Endothelial cell of umbilical vein (primary cell): ENCODE data around the gene UGT1A5. TPM values are rescaled to one million over a fixed set of nuclear protein-coding genes. Genes with fewer than 3 reads are reported as not detected.

Experiments used
- BruUV-seq: library from RNA; stranded (reverse); fragments of 400-500 nt; replicated peaks from 2 replicates; lab custom pipeline; 2021; lab: Mats Ljungman, UMichigan
- CTCF ChIA-PET: fragments of 300-600, 350-600 bp; sonication (Branson Sonifier 250); formaldehyde crosslinking; loops from one replicate; lab custom pipeline; 2021; ENCODE audit warnings: antibody characterized with exemption, inconsistent platforms; lab: Charles Lee
- POLR2A ChIA-PET: fragments of 300-600, 350-600 bp; sonication (Branson Sonifier 250); formaldehyde crosslinking; loops from one replicate; lab custom pipeline; 2021; ENCODE audit warnings: antibody characterized with exemption, inconsistent platforms; lab: Charles Lee
- DNase-seq: peaks from one replicate; pipeline ENCODE4 v3.0.0-alpha.2; 2011; ENCODE audit warnings: low read depth, low spot score
- FAIRE-seq: peaks from 2 replicates; lab custom pipeline; 2011; peaks lifted over from hg19 to GRCh38; lab: Jason Lieb, UNC
- H2AFZ ChIP-seq: 2 replicates; pipeline ENCODE4 v1.6.0; 2012; ENCODE audit warnings: low read depth, low read length, control low read depth, inconsistent platforms
- H3K27ac ChIP-seq: 2 replicates; pipeline ENCODE4 v1.5.1; 2011; ENCODE audit warnings: low read depth, mild to moderate bottlenecking, control low read depth, low read length, moderate library complexity; ENCODE audit not compliant: insufficient read depth
- H3K27me3 ChIP-seq, 2 experiments: 2 replicates each; pipeline versions ENCODE4 v1.6.0 to v1.6.1; 2011; ENCODE audit warnings: low read length in 2 of 2, mixed read lengths in 1 of 2; ENCODE audit not compliant: control insufficient read depth in 2 of 2, insufficient read depth in 2 of 2
- H3K36me3 ChIP-seq, 2 experiments: 2 replicates in 1 of 2; 3 replicates in 1 of 2; pipeline ENCODE4 v1.5.1; 2011; ENCODE audit warnings: low read length in 2 of 2, mild to moderate bottlenecking in 1 of 2, moderate library complexity in 1 of 2; ENCODE audit not compliant: control insufficient read depth in 2 of 2, insufficient read depth in 2 of 2; ENCODE audit errors: extremely low read depth in 1 of 2
- H3K4me1 ChIP-seq: 3 replicates; pipeline ENCODE4 v1.5.1; 2011; ENCODE audit warnings: mild to moderate bottlenecking, low read length; ENCODE audit not compliant: control insufficient read depth, insufficient read depth; ENCODE audit errors: extremely low read depth
- H3K4me2 ChIP-seq: 2 replicates; pipeline ENCODE4 v1.6.1; 2011; ENCODE audit warnings: low read length, control low read depth, mixed read lengths; ENCODE audit not compliant: insufficient read depth
- H3K4me3 ChIP-seq, 3 experiments: fragments of 200-600 bp in 1 of 3; sonication (generic), shearing (Covaris generic) in 1 of 3; replicated peaks in 1 of 3; 2 replicates each; pipeline ENCODE4 v1.5.1; 2011 to 2016; ENCODE audit warnings: control low read depth in 3 of 3, low read length in 3 of 3, mild to moderate bottlenecking in 2 of 3, inconsistent platforms in 1 of 3, low read depth in 1 of 3, moderate library complexity in 1 of 3; ENCODE audit not compliant: insufficient read depth in 1 of 3
- H3K79me2 ChIP-seq: 2 replicates; pipeline ENCODE4 v1.6.0; 2012; ENCODE audit warnings: low read length, inconsistent platforms; ENCODE audit not compliant: control insufficient read depth, insufficient read depth
- H3K9ac ChIP-seq: replicated peaks from 2 replicates; pipeline ENCODE3; 2011; ENCODE audit warnings: low read length, control low read depth; ENCODE audit not compliant: insufficient read depth; ENCODE audit errors: extremely low read depth
- H3K9me1 ChIP-seq: replicated peaks from 3 replicates; pipeline ENCODE4 v1.6.0; 2011; ENCODE audit warnings: mild to moderate bottlenecking, low read length; ENCODE audit not compliant: control insufficient read depth, insufficient read depth; ENCODE audit errors: extremely low read depth
- H3K9me3 ChIP-seq: replicated peaks from 2 replicates; pipeline ENCODE4 v1.5.1; 2012; ENCODE audit warnings: low read length, inconsistent platforms; ENCODE audit not compliant: control insufficient read depth, insufficient read depth
- H4K20me1 ChIP-seq: replicated peaks from 2 replicates; pipeline ENCODE3; 2011; ENCODE audit warnings: mild to moderate bottlenecking, low read length; ENCODE audit not compliant: control insufficient read depth, insufficient read depth; ENCODE audit errors: extremely low read depth
- CTCF ChIP-seq, 2 donors: IDR thresholded peaks; 1 replicate in 1 of 2; 2 replicates in 1 of 2; pipeline ENCODE4 v1.5.1; 2011; ENCODE audit warnings: low read length in 2 of 2, mild to moderate bottlenecking in 2 of 2, moderate library complexity in 2 of 2, control low read depth in 1 of 2, inconsistent platforms in 1 of 2, low read depth in 1 of 2; ENCODE audit not compliant: insufficient read depth in 1 of 2; ENCODE audit errors: extremely low read depth in 1 of 2
- EZH2 ChIP-seq: IDR thresholded peaks from 2 replicates; pipeline ENCODE4 v1.6.1; 2012; ENCODE audit warnings: borderline replicate concordance, low read depth, mild to moderate bottlenecking, moderate library complexity, low read length, inconsistent platforms; ENCODE audit not compliant: severe bottlenecking
- FOS ChIP-seq: IDR thresholded peaks from 2 replicates; pipeline ENCODE4 v1.6.1; 2011; ENCODE audit warnings: mild to moderate bottlenecking, low read length, moderate library complexity, borderline replicate concordance; ENCODE audit not compliant: insufficient read depth
- GATA2 ChIP-seq: IDR thresholded peaks from 2 replicates; pipeline ENCODE4 v1.7.0; 2011; ENCODE audit warnings: low read depth, mild to moderate bottlenecking, moderate library complexity, mixed read lengths, low read length; ENCODE audit not compliant: insufficient read length, insufficient read depth
- JUN ChIP-seq: IDR thresholded peaks from 2 replicates; pipeline ENCODE4 v1.6.1; 2011; ENCODE audit warnings: borderline replicate concordance, low read depth; ENCODE audit not compliant: insufficient read length, insufficient read depth
- MAX ChIP-seq: IDR thresholded peaks from 2 replicates; pipeline ENCODE4 v1.6.1; 2011; ENCODE audit not compliant: insufficient read depth, insufficient read length
- MYC ChIP-seq: IDR thresholded peaks from one replicate; pipeline ENCODE4 v1.6.1; 2011; ENCODE audit warnings: mild to moderate bottlenecking, low read depth, low read length
- POLR2A ChIP-seq: IDR thresholded peaks from 2 replicates; pipeline ENCODE4 v1.6.1; 2012; ENCODE audit warnings: low read depth, mild to moderate bottlenecking, control low read depth, low read length
- POLR2AphosphoS5 ChIP-seq: IDR thresholded peaks from 2 replicates; pipeline ENCODE4 v1.6.1; 2012; ENCODE audit warnings: low read depth, mild to moderate bottlenecking, control low read depth, low read length, moderate library complexity; ENCODE audit not compliant: insufficient read depth
- dilution Hi-C: fragments of 300-500 bp; cut with MboI; formaldehyde crosslinking; loops from one replicate; pipeline ENCODE4 v1.15.0; 2019; ENCODE audit warnings: low sequenced_read_pairs; ENCODE audit not compliant: extremely low pct_ligation_motif_present
- intact Hi-C: fragments of 100-400 bp; cut with micrococcal nuclease; formaldehyde crosslinking; loops from one replicate; pipeline ENCODE4 v1.10.0; 2022
- polyA plus RNA-seq, 4 experiments: library from polyadenylated mRNA; depleted of rRNA in 3 of 4; stranded (reverse) in 3 of 4; unstranded in 1 of 4; fragments of >200 nt; gene quantifications; 2 replicates each; pipeline versions ENCODE4 v1.2.1 to v1.2.3, GENCODE V29; 2011 to 2012; ENCODE audit warnings: missing spikeins in 1 of 4
- total RNA-seq: library from RNA; stranded (reverse); gene quantifications from 2 replicates; pipeline ENCODE4 v1.2.3, GENCODE V29; 2021

UGT1A5 gene
- total and polyA plus RNA-seq, 2 donors (not counting 3 experiments of a cell fraction or from before 2014, with no cell fraction given) = not detected

GRCh38 chr2:233764761-233765160 is 52.1 kb downstream of the UGT1A5 start:
- H3K9me3 ChIP-seq = no peaks in the 10 kb centered on the region
- no peak overlapping the region for H3K27ac ChIP-seq
- H3K4me1 ChIP-seq = no peaks in the 10 kb centered on the region
- TF ChIP-seq EZH2 = no peak
- TF ChIP-seq JUN = no peak
- TF ChIP-seq POLR2AphosphoS5 = no peak
- TF ChIP-seq MAX = no peak
- TF ChIP-seq FOS = no peak
- no peak for TF ChIP-seq MYC
- TF ChIP-seq GATA2 = no peak
- no peak for TF ChIP-seq POLR2A
- TF ChIP-seq CTCF (IDR thresholded peaks at IDR 0.05; ENCODE audit: extremely low read depth in 1 of 2, insufficient read depth in 1 of 2, low read depth in 1 of 2, low read length in 2 of 2) = no peak
- intact Hi-C loops = no loop called here
- no peaks in the 10 kb centered on the region for H4K20me1 ChIP-seq
- H3K36me3 ChIP-seq = no peaks in the 10 kb centered on the region
- H3K27me3 ChIP-seq = peaks cover 1 to 6% of the 10 kb centered on the region in 2 experiments
- no peak overlapping the region for H2AFZ ChIP-seq
- CTCF ChIA-PET = interaction anchor here (1.6 kb wide), 1 partner anchor 26 kb away, joined by 3 read pairs; no protein-coding TSS in a partner anchor
- POLR2A ChIA-PET = no interaction called here
- H3K9me1 ChIP-seq = no peaks in the 10 kb centered on the region
- no peaks in the 10 kb centered on the region for H3K79me2 ChIP-seq
- dilution Hi-C loops = no loop called here
- FAIRE-seq (no peak), DNase-seq (no peak)
- no peak overlapping the region for H3K4me2 ChIP-seq
- H3K9ac ChIP-seq = no peak overlapping the region
- no TSS peak for BruUV-seq
- H3K4me3 ChIP-seq = no peak overlapping the region
